Caki2 (cell line): ENCODE data around the gene PIM3. TPM values are rescaled to one million over a fixed set of nuclear protein-coding genes. Genes with fewer than 3 reads are reported as not detected.
"Not testable (repeated sequence)": the region's sequence is repeated elsewhere in the genome, so short reads cannot be mapped to it uniquely, and the experiment has no call there.

ENCODE experiments used
- DNase-seq: peaks from one replicate; pipeline ENCODE4 v3.0.0-alpha.2; 2015; ENCODE audit warnings: low read depth
- in situ Hi-C: cut with HindIII; loops from 2 replicates; pipeline ENCODE4 v1.10.0; 2016; ENCODE audit warnings: low sequenced_read_pairs, low pct_unique_long_range_greater_than_20kb, mixed read lengths
- total RNA-seq: library from RNA; depleted of rRNA; stranded (reverse); fragments of >200 nt; shearing (Covaris generic); gene quantifications from 2 replicates; pipeline ENCODE4 v1.2.3, GENCODE V29; 2014; ENCODE audit warnings: low replicate concordance

PIM3 gene
- total RNA-seq, 1 experiment from 2014 or later = 142 TPM

DNA sequence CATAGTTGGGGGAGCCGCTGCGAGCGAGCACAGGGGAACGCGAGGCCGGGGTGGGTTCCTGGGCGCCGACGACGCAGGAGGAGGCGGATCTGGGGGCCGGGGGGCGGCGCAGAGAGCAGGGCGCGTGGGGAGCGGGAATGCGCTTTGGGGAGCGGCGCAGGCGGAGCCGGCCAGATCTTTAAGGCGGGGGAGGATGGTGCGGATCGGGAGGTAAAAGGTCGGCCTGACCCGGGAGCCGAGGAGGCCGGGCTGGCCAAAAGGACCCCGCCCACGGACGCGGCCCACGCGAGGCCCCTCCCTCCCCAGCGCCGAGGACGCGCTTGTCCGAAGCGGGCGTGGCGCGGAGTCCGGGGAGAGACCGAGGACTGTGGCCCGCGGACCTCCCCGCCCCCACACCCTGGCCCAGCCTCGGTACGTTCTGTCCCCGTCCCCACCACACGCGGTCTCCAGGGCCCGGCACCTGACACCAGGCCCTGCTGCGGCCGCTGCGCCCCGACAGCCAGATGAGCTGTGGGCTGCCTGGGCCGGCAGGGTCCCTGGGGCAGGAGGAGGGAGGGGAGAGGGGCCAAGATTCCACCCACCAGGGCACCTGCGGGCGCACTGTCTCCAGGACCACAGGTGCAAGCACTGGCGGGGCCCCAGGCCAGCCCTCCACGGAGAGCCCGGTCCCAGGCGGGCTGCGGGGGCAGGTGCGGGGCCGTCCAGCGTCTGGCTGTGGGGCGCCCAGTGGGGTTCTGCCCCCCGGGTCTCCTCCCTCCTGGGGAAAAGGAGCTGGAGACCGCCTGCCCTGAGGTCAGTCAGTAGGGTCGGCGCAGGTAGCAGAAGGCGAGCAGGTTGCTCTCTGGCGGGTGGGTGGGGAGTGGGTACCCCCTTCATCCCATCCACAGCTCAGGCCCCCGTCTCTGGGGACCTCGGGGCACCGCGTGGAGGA lies 10.9 kb downstream of the PIM3 start:
- in situ Hi-C loops = no loop called here
- no peak for DNase-seq

DNA sequence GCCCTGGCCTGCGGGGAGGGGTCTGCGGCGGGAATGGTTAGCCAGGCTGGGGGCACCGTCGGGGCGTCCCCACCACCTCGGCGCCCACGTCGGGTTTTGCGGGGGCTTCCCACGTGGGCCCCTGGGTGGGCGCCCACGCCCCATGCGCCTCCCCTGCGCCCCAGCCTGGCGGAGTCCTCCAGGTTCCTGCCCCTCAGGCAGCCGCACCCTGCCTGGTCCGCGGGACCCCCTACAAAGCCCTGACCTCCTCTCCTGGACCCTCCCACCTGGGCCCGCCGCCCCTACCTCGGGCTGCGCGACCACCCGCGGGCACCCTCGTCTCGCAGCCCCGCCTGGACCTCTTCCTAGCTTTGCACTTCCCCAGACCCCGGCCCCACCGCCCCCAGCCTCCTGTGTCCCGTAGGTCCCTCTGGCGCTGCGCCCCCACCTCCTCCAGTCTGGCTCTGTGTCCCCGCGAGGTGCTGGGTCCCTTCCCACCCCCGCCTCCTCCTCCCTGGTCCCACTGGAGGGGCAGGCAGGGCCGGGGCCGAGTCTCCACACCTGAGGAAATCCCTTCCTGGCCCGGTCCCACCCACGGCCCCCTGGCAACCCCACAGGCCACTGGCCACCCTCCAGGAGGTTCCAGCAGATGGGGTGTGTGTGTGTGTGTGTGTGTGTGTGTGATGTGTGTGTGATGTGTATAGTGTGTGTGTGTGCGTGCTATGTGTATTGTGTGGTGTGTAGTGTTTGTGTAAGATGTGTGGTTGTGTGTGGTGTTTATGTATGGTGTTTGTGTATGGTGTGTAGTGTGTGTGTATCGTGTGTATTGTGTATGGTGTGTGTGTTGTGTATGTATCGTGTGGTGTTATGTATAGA lies 11.8 kb downstream of the PIM3 start:
- in situ Hi-C loops = no loop called here
- DNase-seq = no peak

DNA sequence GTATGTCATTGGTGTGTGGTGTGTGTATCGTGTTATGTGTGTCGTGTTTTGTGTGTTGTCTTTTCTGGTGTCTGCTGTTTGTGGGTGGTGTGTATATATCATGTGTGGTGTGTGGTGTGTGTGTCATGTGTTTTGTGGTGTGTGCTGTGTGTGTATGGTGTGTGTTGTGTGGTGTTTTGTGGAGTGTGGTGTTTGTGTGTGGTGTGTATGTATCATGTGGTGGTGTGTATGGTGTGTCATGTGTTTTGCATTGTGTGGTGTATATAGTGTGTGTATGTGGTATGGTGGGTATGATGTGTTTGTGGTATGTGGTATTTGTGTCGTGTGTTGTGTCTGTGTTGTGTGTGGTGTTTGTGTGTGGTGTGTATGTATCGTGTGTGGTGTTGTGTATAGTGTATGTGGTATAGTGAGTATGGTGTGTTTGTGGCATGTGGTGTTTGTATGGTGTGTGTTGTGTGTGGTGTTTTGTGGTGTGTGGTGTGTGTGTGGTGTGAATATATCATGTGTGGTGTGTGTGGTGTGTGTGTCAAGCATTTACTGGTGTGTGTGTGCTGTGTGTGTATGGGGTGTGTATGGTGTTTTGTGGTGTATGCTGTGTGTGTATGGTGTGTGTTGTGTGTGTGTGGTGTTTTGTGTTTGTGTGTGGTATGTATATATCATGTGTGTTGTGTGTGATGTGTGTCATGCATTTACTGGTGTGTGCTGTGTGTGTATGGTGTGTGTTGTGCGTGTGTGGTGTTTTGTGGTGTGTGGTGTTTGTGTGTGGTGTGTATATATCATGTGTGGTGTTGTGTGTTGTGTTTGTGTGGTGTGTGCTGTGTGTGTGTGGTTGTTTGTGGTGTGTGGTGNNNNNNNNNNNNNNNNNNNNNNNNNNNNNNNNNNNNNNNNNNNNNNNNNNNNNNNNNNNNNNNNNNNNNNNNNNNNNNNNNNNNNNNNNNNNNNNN lies 12.7 kb downstream of the PIM3 start:
- DNase-seq = no peak
- in situ Hi-C loops = no loop called here

DNA sequence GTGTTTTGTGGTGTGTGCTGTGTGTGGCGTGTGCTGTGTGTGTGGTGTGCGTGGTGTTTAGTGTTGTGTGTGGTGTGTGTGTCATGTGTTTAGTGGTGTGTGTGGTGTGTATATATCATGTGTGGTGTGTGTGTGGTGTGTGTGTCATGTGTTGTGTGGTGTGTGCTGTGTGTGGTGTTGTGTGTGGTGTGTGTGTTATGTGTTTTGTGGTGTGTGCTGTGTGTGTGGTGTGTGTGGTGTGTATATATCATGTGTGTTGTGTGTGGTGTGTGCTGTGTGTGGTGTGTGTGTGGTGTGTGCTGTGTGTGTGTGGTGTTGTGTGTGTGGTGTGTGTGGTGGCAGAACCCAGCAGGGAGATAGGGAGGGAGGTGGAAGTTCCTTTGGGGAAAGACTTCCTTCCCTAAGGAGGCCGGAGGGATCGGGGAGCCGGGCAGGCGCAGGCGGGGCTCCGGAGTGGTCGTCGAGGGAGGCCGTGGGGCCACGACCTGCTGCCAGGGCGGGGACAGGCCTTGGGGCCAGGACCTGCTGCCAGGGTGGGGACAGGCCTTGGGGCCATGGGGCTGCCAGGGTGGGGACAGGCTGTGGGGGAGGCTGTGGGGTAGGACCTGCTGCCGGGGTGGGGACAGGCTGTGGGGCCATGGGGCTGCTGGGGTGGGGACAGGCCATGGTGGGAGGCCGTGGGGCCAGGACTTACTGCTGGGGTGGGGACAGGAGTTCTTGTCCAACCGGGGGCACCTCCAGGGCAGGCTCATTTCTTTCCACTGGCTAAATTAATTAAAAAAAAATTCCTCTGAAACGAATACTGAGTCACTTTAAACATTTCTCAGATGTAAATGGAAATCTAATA lies 15.2 kb downstream of the PIM3 start:
- DNase-seq = no peak
- in situ Hi-C loops = no loop called here

DNA sequence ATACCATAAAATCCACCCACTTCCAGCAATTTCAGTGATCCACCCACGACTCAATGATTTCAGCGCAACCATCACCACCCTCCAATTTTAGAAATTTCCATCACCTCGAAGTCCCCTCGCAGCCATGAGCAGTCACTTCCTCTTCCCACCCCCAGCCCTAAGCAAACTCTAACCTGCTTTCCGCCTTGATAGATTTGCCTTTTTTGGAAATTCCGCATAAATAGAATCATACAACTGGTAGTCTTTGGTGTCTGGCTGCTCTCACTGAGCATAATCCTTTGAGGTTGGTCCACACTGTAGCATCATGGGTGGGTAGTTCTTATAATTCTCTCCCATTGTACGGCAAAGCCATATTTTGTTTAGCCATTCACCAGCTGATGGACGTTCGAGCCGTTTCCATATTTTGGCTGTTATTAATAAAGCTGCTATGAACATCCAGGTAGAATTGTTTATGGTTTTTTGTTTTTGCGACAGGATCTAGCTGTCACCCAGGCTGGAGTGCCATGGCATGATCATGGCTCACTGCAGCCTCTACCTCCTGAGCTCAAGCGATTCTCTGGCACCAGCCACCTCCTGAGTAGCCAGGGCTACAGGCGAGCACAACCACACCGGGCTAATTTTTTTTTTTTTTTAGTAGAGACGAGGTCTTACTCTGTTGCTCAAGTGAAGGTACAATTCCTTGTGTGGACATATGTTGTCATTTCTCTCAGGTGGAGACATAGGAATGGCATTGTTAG lies 16.0 kb downstream of the PIM3 start:
- no peak for DNase-seq

DNA sequence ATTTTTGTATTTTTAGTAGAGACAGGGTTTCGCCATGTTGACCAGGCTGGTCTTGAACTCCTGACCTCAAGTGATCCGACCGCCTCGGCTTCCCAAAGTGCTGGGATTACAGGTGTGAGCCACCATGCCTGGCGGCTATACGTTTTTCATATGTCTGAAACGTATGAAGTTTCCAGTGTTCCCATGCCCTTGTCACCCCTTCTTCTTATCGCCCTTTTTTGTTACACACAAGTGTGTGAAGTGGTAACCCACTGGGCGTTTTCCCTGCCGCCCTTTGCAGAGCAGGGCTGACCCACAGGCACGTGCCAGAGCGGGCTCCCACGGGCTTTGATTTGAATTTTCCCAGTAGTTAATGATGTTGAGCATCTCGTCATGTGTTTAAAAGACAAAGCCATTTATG lies 17.0 kb downstream of the PIM3 start:
- in situ Hi-C loops = no loop called here
- DNase-seq = no peak

More for the DNA sequence above, 16.0 kb downstream of the PIM3 start:
- in situ Hi-C loops = no loop called here

DNA sequence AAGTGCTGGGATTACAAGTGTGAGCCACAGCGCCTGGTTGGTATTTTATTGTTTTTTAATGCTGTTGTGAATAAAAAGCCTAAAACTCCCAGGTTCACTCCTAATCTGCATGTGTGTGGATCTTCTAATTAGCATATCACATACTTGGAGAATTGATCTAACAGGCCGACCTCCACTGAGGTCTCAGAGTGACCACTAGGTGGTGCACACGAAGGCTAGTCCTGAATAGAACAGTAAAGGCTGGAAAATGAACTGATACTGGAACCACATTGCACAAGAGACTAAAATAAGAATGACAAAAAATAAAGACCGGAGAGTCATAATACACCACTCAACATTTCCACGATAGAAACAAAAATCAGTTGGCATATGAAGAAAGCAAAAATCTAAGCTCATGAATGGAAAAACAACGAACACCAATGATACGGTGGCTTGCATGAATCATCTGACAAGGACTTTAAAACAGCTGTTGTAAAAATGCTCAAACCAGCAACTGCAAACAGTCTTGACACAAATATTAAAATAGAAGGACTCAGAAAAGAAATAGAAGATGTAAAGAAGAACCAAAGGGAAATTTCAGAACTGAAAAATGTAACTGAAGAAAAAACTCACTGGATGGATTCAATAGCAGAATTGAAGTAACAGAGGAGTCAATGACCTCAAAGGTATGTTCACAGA lies 19.2 kb downstream of the PIM3 start:
- in situ Hi-C loops = no loop called here
- DNase-seq = no peak

DNA sequence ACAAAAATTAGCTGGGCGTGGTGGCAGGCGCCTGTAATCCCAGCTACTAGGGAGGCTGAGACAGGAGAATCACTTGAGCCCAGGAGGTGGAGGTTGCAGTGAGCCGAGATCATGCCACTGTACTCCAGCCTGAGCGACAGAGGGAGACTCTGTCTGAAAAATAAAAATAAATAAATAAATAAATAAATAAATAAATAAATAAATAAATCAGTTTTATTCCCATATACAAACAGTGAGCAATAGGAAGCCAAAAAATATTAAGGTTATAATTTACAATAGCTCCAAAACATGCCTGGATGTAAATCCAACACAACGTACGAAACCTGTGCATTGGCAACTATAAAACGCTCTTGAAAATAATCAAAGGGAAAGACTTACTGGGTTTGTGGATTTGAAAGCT lies 21.2 kb downstream of the PIM3 start:
- in situ Hi-C loops, DNase-seq: not testable (repeated sequence)

DNA sequence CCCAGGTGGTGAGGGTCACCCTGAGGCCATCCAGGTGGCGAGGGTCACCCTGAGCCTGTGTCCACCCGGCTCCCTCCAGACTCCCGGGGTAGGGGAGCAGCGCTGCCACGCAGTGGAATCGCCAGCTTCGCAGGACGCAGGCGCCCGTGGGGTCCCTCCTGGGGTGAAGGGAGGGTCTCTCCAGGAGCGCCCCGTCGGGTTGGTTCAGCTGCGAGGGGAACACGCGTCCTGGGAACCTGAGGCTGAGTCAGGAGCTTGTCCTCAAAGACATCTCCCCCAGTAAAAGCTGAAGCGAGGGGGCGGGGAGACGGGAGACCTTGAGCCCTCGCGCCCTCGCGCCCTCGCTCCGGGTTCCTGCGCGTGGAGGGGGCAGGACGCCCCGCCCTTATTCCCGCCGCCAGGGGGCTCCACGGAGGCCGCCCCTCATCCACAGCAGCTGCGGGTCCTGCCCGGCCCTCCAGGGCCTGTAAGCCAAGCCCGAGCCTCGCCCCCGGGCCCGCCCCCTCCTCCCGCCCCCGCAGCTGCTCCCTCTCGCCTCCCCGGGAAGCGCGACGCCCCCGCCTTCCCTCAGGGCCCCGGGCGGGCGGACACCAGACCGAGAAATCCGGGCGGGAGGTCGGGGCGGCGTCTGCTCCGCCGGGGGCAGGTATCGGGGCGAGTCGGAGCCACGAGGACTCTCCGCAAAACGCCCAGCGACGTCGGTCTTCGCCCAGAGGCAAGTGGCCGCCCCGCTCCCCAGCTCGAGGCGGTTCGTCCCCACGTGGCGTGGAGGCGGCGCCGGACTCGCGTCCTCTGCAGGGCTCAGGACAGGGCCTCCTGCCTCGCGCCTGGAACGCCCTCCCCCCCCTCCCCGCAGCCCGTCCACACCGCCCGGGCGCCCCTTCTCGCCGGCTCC lies 22.8 kb downstream of the PIM3 start:
- DNase-seq = no peak
- in situ Hi-C loops = no loop called here

DNA sequence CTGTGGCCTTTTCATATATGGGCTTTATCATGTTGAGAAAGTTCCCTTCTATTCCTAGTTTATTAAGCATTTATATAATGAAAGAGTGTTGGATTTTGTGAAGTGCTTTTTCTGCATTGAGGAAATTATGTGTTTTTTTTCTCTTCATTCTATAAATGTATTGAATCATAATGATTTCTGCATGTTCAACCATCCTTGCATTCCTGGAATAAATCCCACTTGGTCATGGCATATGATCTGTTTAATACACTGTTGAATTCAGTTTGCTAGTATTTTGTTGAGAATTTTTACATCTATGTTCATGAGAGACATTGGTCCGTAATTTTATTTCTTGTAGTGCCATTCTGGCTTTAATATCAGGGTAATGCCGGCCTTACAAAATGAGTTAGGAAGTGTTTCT lies 25.8 kb downstream of the PIM3 start:
- in situ Hi-C loops = no loop called here
- no peak for DNase-seq

DNA sequence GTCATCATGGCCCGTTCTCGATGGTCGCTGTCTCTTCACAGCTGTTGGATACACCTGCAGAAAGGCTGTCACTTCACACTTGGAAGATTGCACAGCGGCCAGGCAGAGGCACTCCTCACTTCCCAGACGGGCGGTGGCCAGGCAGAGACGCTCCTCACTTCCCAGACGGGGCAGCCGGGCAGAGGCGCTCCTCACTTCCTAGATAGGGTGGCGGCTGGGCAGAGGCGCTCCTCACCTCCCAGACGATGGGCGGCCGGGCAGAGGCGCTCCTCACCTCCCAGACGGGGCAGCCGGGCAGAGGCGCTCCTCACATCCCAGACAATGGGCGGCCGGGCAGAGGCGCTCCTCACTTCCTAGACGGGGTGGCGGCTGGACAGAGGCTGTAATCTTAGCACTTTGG lies 29.3 kb downstream of the PIM3 start:
- DNase-seq, in situ Hi-C loops: not testable (repeated sequence)

DNA sequence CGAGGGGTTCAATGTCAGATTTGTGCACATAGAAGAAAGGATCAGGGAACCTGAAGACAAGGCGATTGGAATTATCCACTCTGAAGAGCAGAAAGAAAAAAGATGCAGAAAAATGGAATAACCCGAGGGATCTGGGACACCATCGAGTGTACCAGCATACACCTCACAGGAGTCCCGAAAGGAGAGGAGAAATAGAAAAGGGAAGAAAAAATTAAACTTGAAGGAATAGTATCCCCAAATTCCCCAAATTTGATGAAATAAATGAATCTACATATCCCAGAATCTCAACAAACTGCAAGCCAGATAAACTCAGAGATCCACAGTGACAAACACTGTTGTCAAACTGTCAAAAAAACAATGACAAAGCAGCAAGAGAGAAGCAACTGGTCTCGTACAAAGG lies 30.6 kb downstream of the PIM3 start:
- DNase-seq = no peak
- in situ Hi-C loops = no loop called here

DNA sequence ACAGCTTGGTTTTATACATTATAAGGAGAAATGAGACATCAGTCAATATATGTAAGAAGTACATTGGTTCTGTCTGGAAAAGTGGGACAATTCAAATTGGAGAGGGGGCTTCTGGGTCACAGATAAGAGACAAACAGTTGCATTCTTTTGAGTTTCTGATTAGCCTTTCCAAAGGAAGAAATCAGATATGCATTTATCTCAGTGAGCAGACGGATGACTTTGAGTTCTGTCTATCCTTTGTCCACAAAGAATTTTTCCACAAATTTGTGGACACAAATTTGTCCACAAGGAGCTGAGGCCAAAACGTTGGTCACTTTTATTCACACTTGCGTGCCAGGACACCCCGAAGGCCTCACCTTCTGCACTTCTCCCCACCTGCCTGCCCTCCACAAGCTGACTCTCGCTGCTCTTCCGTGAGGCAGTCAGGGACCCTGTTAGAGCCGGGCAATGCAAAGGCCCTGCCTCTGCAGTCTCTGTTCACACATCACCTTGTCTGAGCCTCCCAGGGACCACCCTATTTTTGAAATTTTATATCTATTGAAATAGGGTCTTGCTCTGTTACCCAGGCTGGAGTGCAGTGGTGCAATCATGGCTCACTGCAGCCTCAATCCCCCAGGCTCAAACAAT lies 31.4 kb downstream of the PIM3 start:
- in situ Hi-C loops = no loop called here
- no peak for DNase-seq

DNA sequence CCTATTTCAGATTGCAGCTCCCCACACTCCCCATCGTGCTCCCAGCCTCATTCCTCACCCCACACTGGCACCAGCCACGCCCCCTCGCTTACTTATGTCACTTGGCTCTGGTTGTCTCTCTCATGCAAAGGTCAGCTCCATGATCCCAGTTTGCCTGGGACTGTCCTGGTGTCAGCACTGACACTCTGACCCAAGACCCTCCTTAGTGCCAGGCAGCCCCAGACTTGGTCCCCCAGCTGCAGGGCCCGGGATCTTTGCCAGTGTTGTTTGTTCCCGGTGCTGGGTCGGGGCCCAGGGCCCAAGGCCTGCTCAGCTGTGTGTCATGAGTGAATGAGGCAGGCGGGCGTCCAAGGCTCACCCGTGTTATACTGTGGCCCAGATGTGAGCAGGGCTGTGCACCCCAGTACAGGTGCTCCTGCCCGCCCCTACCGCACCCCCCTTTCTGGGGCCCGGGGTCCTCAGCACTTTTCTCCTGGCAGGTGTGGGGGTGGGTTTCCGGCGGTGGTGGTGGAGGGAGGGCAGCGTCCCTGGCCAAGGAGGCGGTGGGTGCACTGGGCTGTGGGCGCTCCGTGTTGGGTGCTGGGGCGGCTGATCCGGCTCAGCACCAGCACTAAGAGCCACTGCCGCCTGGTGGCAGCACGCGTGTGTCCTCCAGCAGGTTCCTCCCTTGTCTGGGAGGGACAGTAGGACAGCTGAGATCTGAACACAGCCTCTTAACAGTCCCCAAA lies 32.5 kb downstream of the PIM3 start:
- DNase-seq = no peak
- in situ Hi-C loops = no loop called here
